Left renal cortex interstitium (tissue), 4 donors: ENCODE measurements around the gene PDX1. TPM values are rescaled to one million over a fixed set of nuclear protein-coding genes. Genes with fewer than 3 reads are reported as not detected.
"Not testable (repeated sequence)": the region's sequence is repeated elsewhere in the genome, so short reads cannot be mapped to it uniquely, and the experiment has no call there.

Experiments
- DNase-seq, 4 donors: peaks; one replicate each; pipeline ENCODE4 v3.0.0-alpha.2; 2013; ENCODE audit warnings: low read depth in 4 of 4, low spot score in 2 of 4, missing footprints in 1 of 4
- polyA plus RNA-seq, 4 donors: library from polyadenylated mRNA; unstranded; fragments of 120-200 nt; gene quantifications; one replicate each; pipeline ENCODE4 v1.2.1, GENCODE V29; 2013; ENCODE audit not compliant: insufficient read length in 4 of 4

Gene PDX1
- polyA plus RNA-seq, 4 donors: not detected

- no peak for DNase-seq
Observed at GRCh38 chr13:27954406-27954851, 34.6 kb downstream of the PDX1 start.

- no peak for DNase-seq
Observed at GRCh38 chr13:27955014-27955591, 35.3 kb downstream of the PDX1 start.

GRCh38 chr13:27956576-27957300 is 36.9 kb downstream of the PDX1 start:
- no peak for DNase-seq

GRCh38 chr13:27959976-27960361 is 40.2 kb downstream of the PDX1 start:
- DNase-seq: no peak

- DNase-seq: no peak
Observed at GRCh38 chr13:27960362-27961226, 40.8 kb downstream of the PDX1 start.

- DNase-seq: no peak
Observed at GRCh38 chr13:27961227-27962085, 41.7 kb downstream of the PDX1 start.

- DNase-seq: no peak
Observed at GRCh38 chr13:27962128-27962841, 42.5 kb downstream of the PDX1 start.

GRCh38 chr13:27962982-27963381 is 43.2 kb downstream of the PDX1 start:
- no peak for DNase-seq

GRCh38 chr13:27963491-27963890 is 43.7 kb downstream of the PDX1 start:
- DNase-seq: no peak

- DNase-seq: not testable (repeated sequence)
Observed at GRCh38 chr13:27964206-27964605, 44.4 kb downstream of the PDX1 start.

- DNase-seq: no peak
Observed at GRCh38 chr13:27964741-27965323, 45.0 kb downstream of the PDX1 start.

- no peak for DNase-seq
Observed at GRCh38 chr13:27965343-27965739, 45.5 kb downstream of the PDX1 start.

GRCh38 chr13:27965740-27966640 is 46.2 kb downstream of the PDX1 start:
- no peak for DNase-seq

- DNase-seq: no peak
Observed at GRCh38 chr13:27966641-27967202, 46.9 kb downstream of the PDX1 start.

GRCh38 chr13:27967203-27967735 is 47.5 kb downstream of the PDX1 start:
- DNase-seq: no peak

- no peak for DNase-seq
Observed at GRCh38 chr13:27967736-27968315, 48.0 kb downstream of the PDX1 start.

- DNase-seq: no peak
Observed at GRCh38 chr13:27968316-27969081, 48.7 kb downstream of the PDX1 start.
